ENCODE measurements around the gene HBG2. TPM values are rescaled to one million over a fixed set of nuclear protein-coding genes. Genes with fewer than 3 reads are reported as not detected.

HBG2 gene
- total and polyA plus RNA-seq, 2 donors from 2014 or later = not detected

- peaks cover 0 to 6% (median 0%) of the 10 kb centered on the region in 3 donors for H3K4me1 ChIP-seq (ENCODE audit: control insufficient read depth in 2 of 3, insufficient read depth in 2 of 3, low read depth in 1 of 3, low read length in 3 of 3)
- H3K27me3 ChIP-seq (ENCODE audit: control insufficient read depth, insufficient read depth, low read length) = no peaks in the 10 kb centered on the region
- no peaks in the 10 kb centered on the region for H3K36me3 ChIP-seq (ENCODE audit: control insufficient read depth in 2 of 3, insufficient read depth in 3 of 3, low read length in 3 of 3)
- TF ChIP-seq, protein P1, sequence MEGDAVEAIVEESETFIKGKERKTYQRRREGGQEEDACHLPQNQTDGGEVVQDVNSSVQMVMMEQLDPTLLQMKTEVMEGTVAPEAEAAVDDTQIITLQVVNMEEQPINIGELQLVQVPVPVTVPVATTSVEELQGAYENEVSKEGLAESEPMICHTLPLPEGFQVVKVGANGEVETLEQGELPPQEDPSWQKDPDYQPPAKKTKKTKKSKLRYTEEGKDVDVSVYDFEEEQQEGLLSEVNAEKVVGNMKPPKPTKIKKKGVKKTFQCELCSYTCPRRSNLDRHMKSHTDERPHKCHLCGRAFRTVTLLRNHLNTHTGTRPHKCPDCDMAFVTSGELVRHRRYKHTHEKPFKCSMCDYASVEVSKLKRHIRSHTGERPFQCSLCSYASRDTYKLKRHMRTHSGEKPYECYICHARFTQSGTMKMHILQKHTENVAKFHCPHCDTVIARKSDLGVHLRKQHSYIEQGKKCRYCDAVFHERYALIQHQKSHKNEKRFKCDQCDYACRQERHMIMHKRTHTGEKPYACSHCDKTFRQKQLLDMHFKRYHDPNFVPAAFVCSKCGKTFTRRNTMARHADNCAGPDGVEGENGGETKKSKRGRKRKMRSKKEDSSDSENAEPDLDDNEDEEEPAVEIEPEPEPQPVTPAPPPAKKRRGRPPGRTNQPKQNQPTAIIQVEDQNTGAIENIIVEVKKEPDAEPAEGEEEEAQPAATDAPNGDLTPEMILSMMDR (IDR thresholded peaks at IDR 0.05; ENCODE audit: borderline replicate concordance, extremely low read depth, insufficient read depth) = no peak
- H3K4me3 ChIP-seq (ENCODE audit: low read length in 3 of 3) = no peak overlapping the region
- no peak for FAIRE-seq
- no peak overlapping the region for H3K9ac ChIP-seq (ENCODE audit: low read length in 3 of 3)
- no peak overlapping the region for H3K27ac ChIP-seq (ENCODE audit: low read depth in 2 of 2, low read length in 2 of 2)
- no peaks in the 10 kb centered on the region for H3K9me3 ChIP-seq (ENCODE audit: control insufficient read depth in 2 of 3, insufficient read depth in 1 of 3, low read length in 3 of 3)
- DNase-seq = no peak
- intact Hi-C loops (cut with DNase I) = no loop called here
Measured at GRCh38 chr11:5238486-5238885, 16.1 kb downstream of the HBG2 start.

- no peak overlapping the region for H3K9ac ChIP-seq (ENCODE audit: low read length in 3 of 3)
- DNase-seq (no peak), FAIRE-seq (no peak)
- no peak overlapping the region for H3K27ac ChIP-seq (ENCODE audit: low read depth in 2 of 2, low read length in 2 of 2)
- H3K9me3 ChIP-seq (ENCODE audit: control insufficient read depth in 2 of 3, insufficient read depth in 1 of 3, low read length in 3 of 3) = no peaks in the 10 kb centered on the region
- H3K4me3 ChIP-seq (ENCODE audit: low read length in 3 of 3) = no peak overlapping the region
- TF ChIP-seq, protein P1 (IDR thresholded peaks at IDR 0.05; ENCODE audit: borderline replicate concordance, extremely low read depth, insufficient read depth) = no peak
- H3K27me3 ChIP-seq (ENCODE audit: control insufficient read depth, insufficient read depth, low read length) = no peaks in the 10 kb centered on the region
- peaks cover 0 to 6% (median 0%) of the 10 kb centered on the region in 3 donors for H3K4me1 ChIP-seq (ENCODE audit: control insufficient read depth in 2 of 3, insufficient read depth in 2 of 3, low read depth in 1 of 3, low read length in 3 of 3)
- intact Hi-C loops (cut with DNase I) = no loop called here
- no peaks in the 10 kb centered on the region for H3K36me3 ChIP-seq (ENCODE audit: control insufficient read depth in 2 of 3, insufficient read depth in 3 of 3, low read length in 3 of 3)
Measured at GRCh38 chr11:5237420-5237819, 17.2 kb downstream of the HBG2 start.

GRCh38 chr11:5235364-5236095, 19.1 kb downstream of the HBG2 start:
- no peaks in the 10 kb centered on the region for H3K27me3 ChIP-seq (ENCODE audit: control insufficient read depth, insufficient read depth, low read length)
- intact Hi-C loops (cut with DNase I) = no loop called here
- H3K27ac ChIP-seq (ENCODE audit: low read depth in 2 of 2, low read length in 2 of 2) = no peak overlapping the region
- no peak overlapping the region for H3K9ac ChIP-seq (ENCODE audit: low read length in 3 of 3)
- no peaks in the 10 kb centered on the region for H3K36me3 ChIP-seq (ENCODE audit: control insufficient read depth in 2 of 3, insufficient read depth in 3 of 3, low read length in 3 of 3)
- H3K9me3 ChIP-seq (ENCODE audit: control insufficient read depth in 2 of 3, insufficient read depth in 1 of 3, low read length in 3 of 3) = no peaks in the 10 kb centered on the region
- H3K4me1 ChIP-seq (ENCODE audit: control insufficient read depth in 2 of 3, insufficient read depth in 2 of 3, low read depth in 1 of 3, low read length in 3 of 3) = peaks cover 0 to 6% (median 0%) of the 10 kb centered on the region in 3 donors
- no peak for DNase-seq
- no peak for FAIRE-seq
- TF ChIP-seq, protein P1 (IDR thresholded peaks at IDR 0.05; ENCODE audit: borderline replicate concordance, extremely low read depth, insufficient read depth) = no peak
- H3K4me3 ChIP-seq (ENCODE audit: low read length in 3 of 3) = no peak overlapping the region
